Gastroesophageal sphincter (tissue), 4 donors: ENCODE data around the gene CPEB1. TPM values are rescaled to one million over a fixed set of nuclear protein-coding genes. Genes with fewer than 3 reads are reported as not detected.

Source experiments
- ATAC-seq: fragments of 150-250 bp; one replicate; pipeline ENCODE4 v1.9.1; 2016; ENCODE audit warnings: mild to moderate bottlenecking, moderate library complexity
- H3K27ac ChIP-seq, 4 donors: fragments of 200-600 bp; sonication (generic) in 3 of 4; 1 replicate in 3 of 4; 2 replicates in 1 of 4; pipeline ENCODE4 v1.5.1; 2016 to 2019
- H3K27me3 ChIP-seq: fragments of 200-600 bp; sonication (generic); one replicate; pipeline ENCODE4 v1.5.1; 2019
- H3K36me3 ChIP-seq, 2 donors: fragments of 200-600 bp; sonication (generic); one replicate each; pipeline ENCODE4 v1.5.1; 2019; ENCODE audit warnings: control low read depth in 1 of 2
- H3K4me1 ChIP-seq, 3 donors: fragments of 200-600 bp; sonication (generic); 1 replicate in 2 of 3; 2 replicates in 1 of 3; pipeline ENCODE4 v1.5.1; 2016 to 2019; ENCODE audit warnings: control low read depth in 2 of 3
- H3K4me3 ChIP-seq, 2 donors: fragments of 200-600 bp; sonication (generic); one replicate each; pipeline ENCODE4 v1.5.1; 2019; ENCODE audit warnings: mild to moderate bottlenecking in 1 of 2, moderate library complexity in 1 of 2
- H3K9me3 ChIP-seq, 3 donors: fragments of 200-600 bp; sonication (generic); one replicate each; pipeline ENCODE4 v1.5.1; 2017 to 2019; ENCODE audit warnings: control low read depth in 2 of 3
- EP300 ChIP-seq: sonication (generic); formaldehyde crosslinking; IDR thresholded peaks from one replicate; pipeline ENCODE4 v1.6.1; 2017; ENCODE audit warnings: antibody characterized with exemption, mild to moderate bottlenecking
- POLR2A ChIP-seq, 2 donors: fragments of 450-650 bp; IDR thresholded peaks; one replicate each; pipeline ENCODE4 v1.6.1; 2017; ENCODE audit warnings: antibody characterized with exemption in 2 of 2, mild to moderate bottlenecking in 2 of 2, moderate library complexity in 1 of 2
- POLR2AphosphoS5 ChIP-seq: sonication (generic); formaldehyde crosslinking; IDR thresholded peaks from one replicate; pipeline ENCODE4 v1.6.1; 2017; ENCODE audit warnings: antibody characterized with exemption
- WGBS, 2 donors: methylation state at CpG; one replicate each; pipeline ENCODE4 v1.1.5; 2018; ENCODE audit warnings: low coverage in 1 of 2; 5-methylcytosine and 5-hydroxymethylcytosine counted together
- total RNA-seq, 4 donors: library from RNA; depleted of rRNA; stranded (reverse); fragments of >200 nt; gene quantifications; one replicate each; pipeline ENCODE4 v1.1.0, GENCODE V29; 2016
- TF ChIP-seq, protein P1 (sequence below), 4 experiments: fragments of 200-600 bp in 2 of 4; fragments of 450-650 bp in 2 of 4; sonication (generic) in 1 of 4; IDR thresholded peaks; one replicate each; pipeline ENCODE4 v1.5.1; 2017 to 2019; ENCODE audit warnings: antibody characterized with exemption in 4 of 4, mild to moderate bottlenecking in 2 of 4, moderate library complexity in 2 of 4

The CPEB1 gene
- total RNA-seq, 4 donors from 2014 or later, result 3.2 to 7.8 (median 5.3) TPM

DNA sequence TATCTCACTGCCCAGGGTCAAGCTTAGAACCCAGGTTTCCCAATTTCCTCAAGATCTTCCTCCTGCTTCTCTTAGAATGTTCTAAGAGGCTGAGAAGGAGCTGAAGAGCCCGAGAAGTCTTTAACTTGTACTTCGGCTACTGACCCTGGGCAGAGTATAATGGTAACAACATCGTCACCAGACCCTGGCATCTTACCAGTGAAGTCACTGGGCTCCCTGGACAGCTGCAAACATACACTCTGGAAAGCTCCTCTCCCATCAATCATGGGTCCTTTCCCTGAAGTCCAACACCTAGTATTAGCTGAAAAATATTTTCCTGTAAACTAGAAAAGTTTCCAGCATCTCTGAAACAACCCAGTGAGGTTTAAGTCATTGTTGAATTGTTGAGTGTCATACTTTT lies 22.7 kb downstream of the CPEB1 start:
- Histone ChIP-seq H3K36me3 (peaks cover 0 to 14% of the 10 kb centered on the region in 2 donors), H3K27ac (no peak overlapping the region), H3K27me3 (no peaks in the 10 kb centered on the region), H3K4me3 (no peak overlapping the region), H3K4me1 (no peaks in the 10 kb centered on the region), H3K9me3 (no peaks in the 10 kb centered on the region)
- 17 to 83% methylated on average over 1 of the region's 3 CpGs for WGBS, 2 donors
- no peak for TF ChIP-seq POLR2AphosphoS5
- TF ChIP-seq POLR2A (IDR thresholded peaks at IDR 0.05), result no peak
- TF ChIP-seq, protein P1, sequence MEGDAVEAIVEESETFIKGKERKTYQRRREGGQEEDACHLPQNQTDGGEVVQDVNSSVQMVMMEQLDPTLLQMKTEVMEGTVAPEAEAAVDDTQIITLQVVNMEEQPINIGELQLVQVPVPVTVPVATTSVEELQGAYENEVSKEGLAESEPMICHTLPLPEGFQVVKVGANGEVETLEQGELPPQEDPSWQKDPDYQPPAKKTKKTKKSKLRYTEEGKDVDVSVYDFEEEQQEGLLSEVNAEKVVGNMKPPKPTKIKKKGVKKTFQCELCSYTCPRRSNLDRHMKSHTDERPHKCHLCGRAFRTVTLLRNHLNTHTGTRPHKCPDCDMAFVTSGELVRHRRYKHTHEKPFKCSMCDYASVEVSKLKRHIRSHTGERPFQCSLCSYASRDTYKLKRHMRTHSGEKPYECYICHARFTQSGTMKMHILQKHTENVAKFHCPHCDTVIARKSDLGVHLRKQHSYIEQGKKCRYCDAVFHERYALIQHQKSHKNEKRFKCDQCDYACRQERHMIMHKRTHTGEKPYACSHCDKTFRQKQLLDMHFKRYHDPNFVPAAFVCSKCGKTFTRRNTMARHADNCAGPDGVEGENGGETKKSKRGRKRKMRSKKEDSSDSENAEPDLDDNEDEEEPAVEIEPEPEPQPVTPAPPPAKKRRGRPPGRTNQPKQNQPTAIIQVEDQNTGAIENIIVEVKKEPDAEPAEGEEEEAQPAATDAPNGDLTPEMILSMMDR (IDR thresholded peaks at IDR 0.05), result no peak
- TF ChIP-seq EP300, result no peak
- no peak for ATAC-seq

DNA sequence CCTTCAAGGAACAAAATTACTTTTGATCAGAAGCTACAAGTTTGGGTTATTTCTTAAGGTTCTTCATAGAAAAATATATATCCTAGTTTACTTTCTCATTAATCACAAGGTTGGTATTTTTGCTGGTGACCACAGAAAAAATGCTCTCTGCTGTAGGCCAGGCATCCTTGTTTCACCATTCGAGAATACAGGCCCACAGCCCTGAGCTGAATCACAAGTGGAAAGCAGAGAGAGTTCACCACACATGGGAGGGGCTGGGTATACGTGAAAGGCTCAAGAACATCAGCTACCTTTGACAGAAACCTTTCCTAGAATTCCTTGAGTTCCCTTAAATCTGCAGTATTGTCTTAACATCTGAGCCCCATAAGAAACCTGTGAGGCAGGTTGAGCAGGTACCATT lies 23.2 kb downstream of the CPEB1 start:
- no peak overlapping the region for H3K27ac ChIP-seq
- no peaks in the 10 kb centered on the region for H3K27me3 ChIP-seq
- TF ChIP-seq EP300 (no peak), POLR2AphosphoS5 (no peak), POLR2A (IDR thresholded peaks at IDR 0.05) (no peak)
- TF ChIP-seq, protein P1 (IDR thresholded peaks at IDR 0.05), result no peak
- peaks cover 0 to 14% of the 10 kb centered on the region in 2 donors for H3K36me3 ChIP-seq
- WGBS, 2 donors, result 50 to 63% methylated on average over 2 of the region's 2 CpGs
- no peak for ATAC-seq
- H3K9me3 ChIP-seq, result no peaks in the 10 kb centered on the region
- H3K4me3 ChIP-seq, result no peak overlapping the region
- H3K4me1 ChIP-seq, result no peaks in the 10 kb centered on the region

- no peaks in the 10 kb centered on the region for H3K4me1 ChIP-seq
- no peak for ATAC-seq
- H3K4me3 ChIP-seq, result no peak overlapping the region
- peaks cover 0 to 14% of the 10 kb centered on the region in 2 donors for H3K36me3 ChIP-seq
- TF ChIP-seq POLR2AphosphoS5 (no peak), EP300 (no peak), POLR2A (IDR thresholded peaks at IDR 0.05) (no peak)
- TF ChIP-seq, protein P1 (IDR thresholded peaks at IDR 0.05), result no peak
- H3K9me3 ChIP-seq, result no peaks in the 10 kb centered on the region
- WGBS, 2 donors, result 29 to 38% methylated on average over 1 of the region's 1 CpG
- H3K27me3 ChIP-seq, result no peaks in the 10 kb centered on the region
- no peak overlapping the region for H3K27ac ChIP-seq
Measured at GRCh38 chr15:82621970-82622369, 25.2 kb downstream of the CPEB1 start.

DNA sequence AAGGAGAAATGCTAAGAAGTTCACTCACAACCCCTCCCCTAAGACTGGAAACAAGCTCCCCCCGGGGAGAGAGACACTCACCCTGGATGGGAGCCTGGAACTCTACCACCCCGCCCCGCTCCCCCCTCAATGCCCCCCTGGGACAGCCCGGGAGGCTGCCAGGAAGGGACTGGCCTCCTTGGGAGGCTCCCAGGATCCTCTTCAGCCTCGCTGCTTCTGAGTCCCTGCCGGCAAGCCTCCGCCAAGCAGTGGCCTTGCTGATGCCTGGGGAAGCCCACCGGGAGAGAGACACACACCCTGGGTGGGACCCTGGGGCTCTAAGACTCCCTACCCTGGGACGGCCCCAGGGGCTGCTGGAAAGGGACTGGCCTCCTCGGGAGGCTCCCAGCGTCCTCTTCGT lies 33.4 kb downstream of the CPEB1 start:
- no peaks in the 10 kb centered on the region for H3K9me3 ChIP-seq
- WGBS, 2 donors, result 63% methylated on average over 3 of the region's 12 CpGs; no CpG with 5 or more reads in 1 of the 2 donors
- peak overlapping the region in 1 of 4 donors; percentile 24 for H3K27ac ChIP-seq
- H3K36me3 ChIP-seq, result no peaks in the 10 kb centered on the region
- ATAC-seq, result peak; percentile 41
- no peaks in the 10 kb centered on the region for H3K27me3 ChIP-seq
- peaks cover 0 to 8% (median 0%) of the 10 kb centered on the region in 3 donors for H3K4me1 ChIP-seq
- no peak for TF ChIP-seq POLR2AphosphoS5
- TF ChIP-seq, protein P1 (IDR thresholded peaks at IDR 0.05), result no peak
- no peak for TF ChIP-seq EP300
- no peak for TF ChIP-seq POLR2A (IDR thresholded peaks at IDR 0.05)
- H3K4me3 ChIP-seq, result no peak overlapping the region

GRCh38 chr15:82611348-82611747 lies 35.8 kb downstream of the CPEB1 start:
- Histone ChIP-seq H3K4me1 (peaks cover 0 to 8% (median 0%) of the 10 kb centered on the region in 3 donors), H3K4me3 (no peak overlapping the region), H3K27ac (no peak overlapping the region), H3K9me3 (no peaks in the 10 kb centered on the region), H3K36me3 (no peaks in the 10 kb centered on the region), H3K27me3 (no peaks in the 10 kb centered on the region)
- 68 to 91% methylated on average over 3 to 4 of the region's 4 CpGs for WGBS, 2 donors
- TF ChIP-seq POLR2AphosphoS5 (no peak), POLR2A (IDR thresholded peaks at IDR 0.05) (no peak), EP300 (no peak)
- TF ChIP-seq, protein P1 (IDR thresholded peaks at IDR 0.05), result no peak
- ATAC-seq, result no peak
